Muscle of back (tissue), 11 donors: Measurements from ENCODE around the gene COBL. TPM values are rescaled to one million over a fixed set of nuclear protein-coding genes. Genes with fewer than 3 reads are reported as not detected.

Experiments
- DNase-seq, 3 donors: peaks; one replicate each; pipeline versions ENCODE4 v3.0.0 to v3.0.0-alpha.2; 2013
- polyA plus RNA-seq, 10 donors: library from polyadenylated mRNA; unstranded; fragments of 120-200 nt; gene quantifications; one replicate each; pipeline ENCODE4 v1.2.1, GENCODE V29; 2013; ENCODE audit not compliant: insufficient read length in 10 of 10

Gene COBL
- polyA plus RNA-seq, 10 donors, result 58.7 to 140 (median 97.2) TPM

GRCh38 chr7:50970092-50970491, 346.5 kb downstream of the COBL start:
- DNase-seq, result no peak
